Uterus (tissue), 2 donors: ENCODE measurements around the gene CCNL1.

Experiments
- CTCF ChIP-seq, 4 experiments: fragments of 200-600 bp in 2 of 4; fragments of 450-650 bp in 2 of 4; sonication (generic) in 2 of 4; IDR thresholded peaks; one replicate each; pipeline ENCODE4 v1.5.1; 2016 to 2019; ENCODE audit warnings: antibody characterized with exemption in 4 of 4, mild to moderate bottlenecking in 2 of 4, moderate library complexity in 1 of 4
- POLR2A ChIP-seq, 2 donors: fragments of 450-650 bp; IDR thresholded peaks; one replicate each; pipeline ENCODE4 v1.6.1; 2016; ENCODE audit warnings: antibody characterized with exemption in 2 of 2, mild to moderate bottlenecking in 1 of 2, moderate library complexity in 1 of 2

- TF ChIP-seq POLR2A (IDR thresholded peaks at IDR 0.05), result no peak
- no peak for TF ChIP-seq CTCF (IDR thresholded peaks at IDR 0.05)
These were observed 20.3 kb upstream of the CCNL1 start for GRCh38 chr3:157180262-157180661.
